Measurements from ENCODE around the gene ITPK1.

The ITPK1 gene

DNA sequence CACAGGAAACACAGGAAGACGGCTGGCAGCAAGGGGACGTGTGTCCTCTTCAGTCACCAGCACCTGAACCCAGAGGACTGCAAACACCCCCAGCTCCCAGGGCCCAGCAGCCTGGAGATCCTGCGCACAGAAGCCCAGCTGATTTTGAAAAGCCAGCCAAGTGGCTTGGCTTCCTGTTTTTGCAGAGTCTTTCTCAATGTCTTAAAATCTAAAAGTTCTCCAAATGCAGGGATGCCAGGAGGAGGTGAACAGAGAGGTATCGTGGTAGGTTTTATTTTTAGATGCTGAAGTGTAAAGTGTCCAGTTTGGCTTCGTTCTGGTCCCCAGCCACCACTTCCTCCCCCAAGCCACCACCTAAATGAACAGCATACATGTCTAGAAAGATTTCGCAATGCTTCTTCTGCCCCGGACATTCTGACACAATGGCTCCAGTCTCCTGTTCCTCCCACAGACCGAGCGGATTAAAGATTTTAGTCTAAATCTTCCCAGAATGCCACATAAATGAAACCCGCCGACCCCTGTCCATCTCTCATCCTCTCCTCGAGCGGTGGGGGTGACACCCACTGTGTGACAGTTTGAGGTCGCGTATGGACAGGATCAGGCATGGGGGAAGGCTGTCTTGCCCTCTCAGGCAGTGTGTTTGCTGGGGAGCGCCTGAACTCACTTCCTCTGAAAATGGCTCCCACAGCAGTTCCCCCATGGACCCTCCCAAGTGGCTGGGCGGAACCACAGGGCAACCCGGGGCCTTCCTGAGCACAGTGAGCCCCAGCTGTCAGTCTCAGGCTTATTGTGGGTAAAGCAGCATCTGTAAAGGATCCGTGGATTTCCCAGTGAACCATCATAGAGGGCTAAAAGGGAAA lies 41.6 kb downstream of the ITPK1 start:
- TF ChIP-seq, protein P1, sequence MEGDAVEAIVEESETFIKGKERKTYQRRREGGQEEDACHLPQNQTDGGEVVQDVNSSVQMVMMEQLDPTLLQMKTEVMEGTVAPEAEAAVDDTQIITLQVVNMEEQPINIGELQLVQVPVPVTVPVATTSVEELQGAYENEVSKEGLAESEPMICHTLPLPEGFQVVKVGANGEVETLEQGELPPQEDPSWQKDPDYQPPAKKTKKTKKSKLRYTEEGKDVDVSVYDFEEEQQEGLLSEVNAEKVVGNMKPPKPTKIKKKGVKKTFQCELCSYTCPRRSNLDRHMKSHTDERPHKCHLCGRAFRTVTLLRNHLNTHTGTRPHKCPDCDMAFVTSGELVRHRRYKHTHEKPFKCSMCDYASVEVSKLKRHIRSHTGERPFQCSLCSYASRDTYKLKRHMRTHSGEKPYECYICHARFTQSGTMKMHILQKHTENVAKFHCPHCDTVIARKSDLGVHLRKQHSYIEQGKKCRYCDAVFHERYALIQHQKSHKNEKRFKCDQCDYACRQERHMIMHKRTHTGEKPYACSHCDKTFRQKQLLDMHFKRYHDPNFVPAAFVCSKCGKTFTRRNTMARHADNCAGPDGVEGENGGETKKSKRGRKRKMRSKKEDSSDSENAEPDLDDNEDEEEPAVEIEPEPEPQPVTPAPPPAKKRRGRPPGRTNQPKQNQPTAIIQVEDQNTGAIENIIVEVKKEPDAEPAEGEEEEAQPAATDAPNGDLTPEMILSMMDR (IDR thresholded peaks at IDR 0.05; ENCODE audit: insufficient read depth, missing control alignments): no peak
- no peak for DNase-seq (ENCODE audit: insufficient read length, low spot score)
- FAIRE-seq: no peak

DNA sequence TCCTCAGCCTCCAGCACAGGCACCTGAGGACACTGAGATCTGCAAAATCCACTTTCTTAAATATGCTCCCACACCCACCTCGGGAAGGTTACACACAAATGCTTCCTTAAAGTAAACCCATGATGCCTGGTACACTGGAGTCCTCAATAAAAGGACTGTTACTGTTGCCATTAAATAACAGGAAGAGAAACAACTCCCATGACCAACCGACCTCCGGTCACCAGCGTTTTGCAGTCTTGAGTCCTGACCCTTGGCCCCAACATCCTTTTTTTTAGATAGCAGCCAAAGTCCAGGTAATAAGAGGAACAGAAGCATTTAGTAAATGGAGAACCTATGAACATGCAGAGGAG lies 42.4 kb downstream of the ITPK1 start:
- TF ChIP-seq, protein P1 (IDR thresholded peaks at IDR 0.05; ENCODE audit: insufficient read depth, missing control alignments): no peak
- FAIRE-seq: no peak
- no peak for DNase-seq (ENCODE audit: insufficient read length, low spot score)

DNA sequence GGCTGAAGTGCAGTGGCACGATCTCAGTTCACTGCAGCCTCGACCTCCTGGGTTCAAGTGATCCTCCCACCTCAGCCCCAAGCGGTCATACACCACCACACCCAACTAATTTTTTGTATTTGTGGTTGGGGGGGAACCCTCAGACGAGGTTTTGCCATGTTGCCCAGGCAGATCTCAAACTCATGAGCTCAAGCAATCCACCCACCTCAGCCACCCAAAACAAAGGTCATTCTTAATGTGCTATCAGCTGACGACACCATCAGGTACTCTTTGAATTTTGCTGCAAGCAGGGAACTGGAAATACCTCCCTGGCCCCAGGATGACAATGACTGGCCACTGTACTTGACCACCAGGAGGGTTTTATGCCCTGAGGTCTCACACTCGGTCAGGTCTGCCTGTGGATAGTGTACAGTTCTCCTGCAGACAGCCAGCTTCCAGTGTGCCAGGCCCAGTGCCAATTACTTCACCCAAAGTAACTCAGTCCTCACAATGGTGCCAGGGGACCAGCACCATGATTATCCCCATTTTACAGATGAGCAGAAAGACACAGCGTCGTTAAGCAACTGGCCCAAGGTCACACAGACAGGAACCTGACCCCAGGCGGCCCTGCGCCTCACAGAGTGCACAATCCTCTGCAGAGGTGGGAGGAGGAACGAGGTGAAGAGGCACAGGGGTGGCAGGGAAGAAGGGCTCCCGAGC lies 42.9 kb downstream of the ITPK1 start:
- FAIRE-seq (no peak), DNase-seq (ENCODE audit: insufficient read length, low spot score) (no peak)
- TF ChIP-seq, protein P1 (IDR thresholded peaks at IDR 0.05; ENCODE audit: insufficient read depth, missing control alignments): no peak

GRCh38 chr14:93068711-93069110 lies 47.0 kb downstream of the ITPK1 start:
- DNase-seq (ENCODE audit: insufficient read length, low spot score): no peak
- TF ChIP-seq, protein P1 (IDR thresholded peaks at IDR 0.05; ENCODE audit: insufficient read depth, missing control alignments): no peak
- no peak for FAIRE-seq

GRCh38 chr14:93067088-93067487 lies 48.6 kb downstream of the ITPK1 start:
- FAIRE-seq (no peak), DNase-seq (ENCODE audit: insufficient read length, low spot score) (no peak)
- TF ChIP-seq, protein P1 (IDR thresholded peaks at IDR 0.05; ENCODE audit: insufficient read depth, missing control alignments): no peak

DNA sequence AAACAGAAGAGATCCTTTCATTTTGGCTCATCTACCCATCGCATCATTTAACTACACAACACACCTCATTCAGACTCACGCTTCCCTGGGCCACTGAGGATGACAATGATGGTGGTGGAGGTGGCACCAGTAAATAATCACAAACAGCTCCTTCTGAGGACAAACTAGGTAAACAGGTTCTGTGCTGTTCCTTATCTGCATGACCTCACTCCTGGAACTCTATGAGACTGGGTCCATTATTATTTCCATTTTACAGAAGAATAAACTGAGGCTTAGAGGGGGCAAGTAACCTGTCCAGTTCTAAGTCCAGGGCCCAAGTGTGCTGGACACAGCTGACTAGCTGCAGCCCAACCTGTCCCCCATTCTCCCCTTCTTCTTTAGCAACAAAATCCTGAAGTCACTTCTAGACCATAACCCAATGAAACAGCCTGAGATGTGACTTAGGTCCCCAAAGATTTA lies 50.4 kb downstream of the ITPK1 start:
- DNase-seq (ENCODE audit: insufficient read length, low spot score): no peak
- no peak for FAIRE-seq
- TF ChIP-seq, protein P1 (IDR thresholded peaks at IDR 0.05; ENCODE audit: insufficient read depth, missing control alignments): no peak

Measured in D721Med (cell line).